GM23338 (cell line): ENCODE measurements around the gene COBLL1. TPM values are rescaled to one million over a fixed set of nuclear protein-coding genes. Genes with fewer than 3 reads are reported as not detected.
"Not testable (repeated sequence)": the region's sequence is repeated elsewhere in the genome, so short reads cannot be mapped to it uniquely, and the experiment has no call there.

Experiments used
- ATAC-seq: fragments of 200-7000 bp; cut with Tn5 transposase; 3 replicates; pipeline ENCODE4 v1.9.1; 2020
- DNase-seq: peaks from one replicate; pipeline ENCODE4 v3.0.0-alpha.2; 2015; ENCODE audit warnings: low spot score
- H2AFZ ChIP-seq: fragments of 200-600 bp; sonication (generic); 2 replicates; pipeline ENCODE4 v1.8.0; 2016; ENCODE audit warnings: antibody characterized with exemption, mild to moderate bottlenecking, moderate library complexity
- H3F3A ChIP-seq: fragments of 200-600 bp; sonication (generic); replicated peaks from 2 replicates; pipeline ENCODE4 v1.8.0; 2017; ENCODE audit warnings: antibody characterized with exemption, mixed run types, low read depth
- H3K27ac ChIP-seq: fragments of 200-600 bp; sonication (generic); 2 replicates; pipeline ENCODE4 v1.6.1; 2016; ENCODE audit warnings: low read depth
- H3K27me3 ChIP-seq: fragments of 200-600 bp; sonication (generic); 2 replicates; pipeline ENCODE4 v1.8.0; 2016; ENCODE audit warnings: mild to moderate bottlenecking, mixed run types, moderate library complexity; ENCODE audit not compliant: insufficient read depth
- H3K36me3 ChIP-seq: fragments of 200-600 bp; sonication (generic); 2 replicates; pipeline ENCODE4 v1.8.0; 2016; ENCODE audit warnings: mild to moderate bottlenecking; ENCODE audit not compliant: insufficient read depth
- H3K4me1 ChIP-seq: fragments of 200-600 bp; sonication (generic); 2 replicates; pipeline ENCODE4 v1.8.0; 2016; ENCODE audit warnings: mild to moderate bottlenecking, moderate library complexity; ENCODE audit not compliant: insufficient read depth
- H3K4me2 ChIP-seq: fragments of 200-600 bp; sonication (generic); 2 replicates; pipeline ENCODE4 v1.7.1; 2017; ENCODE audit warnings: mixed run types
- H3K4me3 ChIP-seq: fragments of 200-600 bp; sonication (generic); 2 replicates; pipeline ENCODE4 v1.6.1; 2016; ENCODE audit warnings: mixed run types
- H3K79me2 ChIP-seq: fragments of 200-600 bp; sonication (generic); replicated peaks from 2 replicates; pipeline ENCODE4 v1.8.0; 2017; ENCODE audit warnings: mild to moderate bottlenecking; ENCODE audit not compliant: insufficient read depth
- H3K9me2 ChIP-seq: fragments of 200-600 bp; sonication (generic); 2 replicates; pipeline ENCODE4 v1.8.0; 2017; ENCODE audit not compliant: insufficient read depth
- H4K20me1 ChIP-seq: fragments of 200-600 bp; sonication (generic); replicated peaks from 2 replicates; pipeline ENCODE4 v1.8.0; 2017; ENCODE audit warnings: mild to moderate bottlenecking; ENCODE audit not compliant: insufficient read depth
- H3K27ac Mint-ChIP-seq: 2 replicates; pipeline ENCODE4 v1.8.0; 2020; ENCODE audit warnings: inconsistent platforms, mild to moderate bottlenecking, moderate library complexity, mixed read lengths
- H3K27me3 Mint-ChIP-seq: 3 replicates; pipeline ENCODE4 v1.8.0; 2022; ENCODE audit warnings: low read depth, mild to moderate bottlenecking, moderate library complexity, mixed read lengths, inconsistent platforms; ENCODE audit not compliant: insufficient read depth, poor library complexity
- H3K36me3 Mint-ChIP-seq: 3 replicates; pipeline ENCODE4 v1.8.0; 2021; ENCODE audit warnings: low read depth, mild to moderate bottlenecking, inconsistent platforms, moderate library complexity, mixed read lengths
- H3K4me1 Mint-ChIP-seq: 3 replicates; pipeline ENCODE4 v1.8.0; 2020; ENCODE audit warnings: mild to moderate bottlenecking, inconsistent platforms, mixed read lengths
- H3K4me3 Mint-ChIP-seq: 3 replicates; pipeline ENCODE4 v1.8.0; 2021; ENCODE audit warnings: moderate library complexity, mild to moderate bottlenecking, inconsistent platforms, mixed read lengths
- H3K9me3 Mint-ChIP-seq: 3 replicates; pipeline ENCODE4 v1.8.0; 2020; ENCODE audit warnings: moderate library complexity, mild to moderate bottlenecking, inconsistent platforms, mixed read lengths
- CREB1 ChIP-seq: fragments of 250-450 bp; sonication (Bioruptor Pico); IDR thresholded peaks from 2 replicates; pipeline ENCODE4 v1.5.0; 2020; ENCODE audit warnings: low read depth, mild to moderate bottlenecking, moderate library complexity
- EZH2 ChIP-seq: fragments of 200-600 bp; sonication (generic); IDR thresholded peaks from one replicate; pipeline ENCODE4 v1.8.0; 2017; ENCODE audit warnings: antibody characterized with exemption, mild to moderate bottlenecking, low read depth; ENCODE audit not compliant: unreplicated experiment
- EZH2phosphoT487 ChIP-seq: fragments of 200-600 bp; sonication (generic); IDR thresholded peaks from one replicate; pipeline ENCODE4 v1.8.1; 2018; ENCODE audit warnings: antibody characterized with exemption; ENCODE audit not compliant: unreplicated experiment
- JUNB ChIP-seq: IDR thresholded peaks from one replicate; pipeline ENCODE4 v1.6.1; 2016; ENCODE audit warnings: antibody characterized with exemption; ENCODE audit not compliant: unreplicated experiment
- NANOG ChIP-seq: IDR thresholded peaks from 2 replicates; pipeline ENCODE4 v1.6.1; 2016; ENCODE audit warnings: antibody characterized with exemption, borderline replicate concordance
- POLR2AphosphoS5 ChIP-seq: IDR thresholded peaks from 2 replicates; pipeline ENCODE4 v1.6.1; 2016; ENCODE audit warnings: antibody characterized with exemption, low read depth
- STAT1 ChIP-seq: IDR thresholded peaks from one replicate; pipeline ENCODE4 v1.6.1; 2016; ENCODE audit warnings: antibody characterized with exemption; ENCODE audit not compliant: unreplicated experiment
- ZNF114 ChIP-seq: fragments of 250-450 bp; sonication (Bioruptor Pico); IDR thresholded peaks from 2 replicates; pipeline ENCODE4 v1.5.0; 2020; ENCODE audit warnings: mild to moderate bottlenecking, moderate library complexity
- ZNF331 ChIP-seq: fragments of 250-450 bp; sonication (Bioruptor Pico); IDR thresholded peaks from 2 replicates; pipeline ENCODE4 v1.5.0; 2020; ENCODE audit warnings: low read depth, mild to moderate bottlenecking, moderate library complexity
- polyA plus RNA-seq: library from polyadenylated mRNA; unstranded; fragments of >200 nt; fragmentation: Nextera tagmentation; extraction: Ambion mirVana; gene quantifications from 2 replicates; pipeline ENCODE4 v1.2.1, GENCODE V29; 2016
- total RNA-seq: library from RNA; depleted of rRNA; stranded (reverse); fragments of >200 nt; shearing (Covaris generic); gene quantifications from 2 replicates; pipeline ENCODE4 v1.2.3, GENCODE V29; 2014
- TF ChIP-seq, protein P1 (sequence below): IDR thresholded peaks from 2 replicates; pipeline ENCODE4 v1.6.1; 2016; ENCODE audit warnings: antibody characterized with exemption
- TF ChIP-seq, protein P2 (sequence below): fragments of 250-450 bp; sonication (Bioruptor Pico); IDR thresholded peaks from 2 replicates; pipeline ENCODE4 v1.5.0; 2020; ENCODE audit warnings: mild to moderate bottlenecking, moderate library complexity
- TF ChIP-seq, protein P3 (sequence below): IDR thresholded peaks from one replicate; pipeline ENCODE4 v1.6.1; 2018; ENCODE audit warnings: antibody characterized with exemption; ENCODE audit not compliant: unreplicated experiment

Gene COBLL1
- total and polyA plus RNA-seq, 2 experiments from 2014 or later, result 2.9 to 7.4 TPM

DNA sequence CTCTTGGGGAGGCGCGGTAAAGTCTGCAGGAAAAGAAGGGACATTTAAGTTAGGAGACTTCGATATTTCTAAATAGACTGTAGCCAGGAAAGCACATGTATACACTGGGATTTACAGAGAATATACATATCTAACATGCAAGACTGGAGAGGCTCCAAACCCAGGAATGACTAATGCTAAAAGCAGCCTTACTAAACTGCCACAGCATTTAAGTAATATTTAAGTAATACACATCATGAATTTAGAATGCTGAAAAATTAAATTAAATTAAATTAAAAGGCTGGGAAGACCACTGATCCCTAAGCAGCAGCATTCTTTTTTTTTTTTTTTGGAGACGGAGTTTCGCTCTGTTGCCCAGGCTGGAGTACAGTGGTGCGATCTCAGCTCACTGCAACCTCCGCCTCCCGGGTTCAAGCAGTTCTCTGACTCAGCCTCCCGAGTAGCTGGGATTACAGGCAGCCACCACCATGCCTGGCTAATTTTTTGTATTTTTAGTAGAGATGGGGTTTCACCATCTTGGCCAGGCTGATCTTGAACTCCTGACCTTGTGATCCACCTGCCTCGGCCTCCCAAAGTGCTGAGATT is 131.3 kb downstream of the COBLL1 start:
- H3K4me3 Mint-ChIP-seq, H4K20me1 ChIP-seq, H3K79me2 ChIP-seq, ATAC-seq, H3F3A ChIP-seq, H3K36me3 ChIP-seq, H3K27me3 Mint-ChIP-seq, H3K9me3 Mint-ChIP-seq, H2AFZ ChIP-seq, H3K4me1 ChIP-seq, H3K27me3 ChIP-seq, DNase-seq, H3K4me3 ChIP-seq, H3K9me2 ChIP-seq, H3K27ac ChIP-seq, H3K27ac Mint-ChIP-seq, H3K4me1 Mint-ChIP-seq, H3K36me3 Mint-ChIP-seq, H3K4me2 ChIP-seq: not testable (repeated sequence)

DNA sequence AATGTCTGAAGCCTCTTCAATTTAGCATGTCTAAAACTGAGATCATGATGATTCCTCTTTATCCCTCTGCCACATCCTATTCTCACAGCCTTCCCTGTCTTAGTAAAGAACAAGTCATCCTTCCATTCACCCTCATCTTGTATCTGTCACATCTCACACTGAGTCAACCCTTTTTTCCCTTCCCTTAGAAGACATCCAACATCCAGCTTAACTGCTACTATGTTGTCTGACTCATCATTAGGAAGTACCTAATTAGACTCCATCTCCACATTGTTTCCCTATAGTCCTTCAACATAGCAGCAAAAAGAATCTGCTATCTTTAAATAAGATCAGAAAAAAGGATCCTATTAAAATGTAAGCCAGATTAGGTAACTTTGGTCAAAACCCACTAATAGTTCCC is 135.1 kb downstream of the COBLL1 start:
- ATAC-seq (no peak), DNase-seq (no peak)
- Histone ChIP-seq H3K27me3 (no peaks in the 10 kb centered on the region), H3K27ac (no peak overlapping the region), H3K4me3 (no peak overlapping the region), H3K36me3 (no peaks in the 10 kb centered on the region), H3K9me2 (no peaks in the 10 kb centered on the region), H3K4me2 (no peak overlapping the region), H3F3A (no peaks in the 10 kb centered on the region), H3K4me1 (no peaks in the 10 kb centered on the region), H4K20me1 (no peaks in the 10 kb centered on the region), H3K79me2 (no peaks in the 10 kb centered on the region), H2AFZ (no peak overlapping the region)
- no peak overlapping the region for H3K4me3 Mint-ChIP-seq
- H3K36me3 Mint-ChIP-seq, result no peaks in the 10 kb centered on the region
- H3K27me3 Mint-ChIP-seq, result no peaks in the 10 kb centered on the region
- no peaks in the 10 kb centered on the region for H3K9me3 Mint-ChIP-seq
- H3K27ac Mint-ChIP-seq, result no peak overlapping the region
- no peaks in the 10 kb centered on the region for H3K4me1 Mint-ChIP-seq
- TF ChIP-seq CREB1 (CRISPR knock-in tag) (no peak), JUNB (no peak), STAT1 (no peak), EZH2 (no peak), NANOG (no peak), ZNF114 (CRISPR knock-in tag) (no peak), POLR2AphosphoS5 (no peak), ZNF331 (no peak), EZH2phosphoT487 (no peak)
- TF ChIP-seq, protein P1, sequence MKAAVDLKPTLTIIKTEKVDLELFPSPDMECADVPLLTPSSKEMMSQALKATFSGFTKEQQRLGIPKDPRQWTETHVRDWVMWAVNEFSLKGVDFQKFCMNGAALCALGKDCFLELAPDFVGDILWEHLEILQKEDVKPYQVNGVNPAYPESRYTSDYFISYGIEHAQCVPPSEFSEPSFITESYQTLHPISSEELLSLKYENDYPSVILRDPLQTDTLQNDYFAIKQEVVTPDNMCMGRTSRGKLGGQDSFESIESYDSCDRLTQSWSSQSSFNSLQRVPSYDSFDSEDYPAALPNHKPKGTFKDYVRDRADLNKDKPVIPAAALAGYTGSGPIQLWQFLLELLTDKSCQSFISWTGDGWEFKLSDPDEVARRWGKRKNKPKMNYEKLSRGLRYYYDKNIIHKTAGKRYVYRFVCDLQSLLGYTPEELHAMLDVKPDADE, result no peak
- TF ChIP-seq, protein P2, sequence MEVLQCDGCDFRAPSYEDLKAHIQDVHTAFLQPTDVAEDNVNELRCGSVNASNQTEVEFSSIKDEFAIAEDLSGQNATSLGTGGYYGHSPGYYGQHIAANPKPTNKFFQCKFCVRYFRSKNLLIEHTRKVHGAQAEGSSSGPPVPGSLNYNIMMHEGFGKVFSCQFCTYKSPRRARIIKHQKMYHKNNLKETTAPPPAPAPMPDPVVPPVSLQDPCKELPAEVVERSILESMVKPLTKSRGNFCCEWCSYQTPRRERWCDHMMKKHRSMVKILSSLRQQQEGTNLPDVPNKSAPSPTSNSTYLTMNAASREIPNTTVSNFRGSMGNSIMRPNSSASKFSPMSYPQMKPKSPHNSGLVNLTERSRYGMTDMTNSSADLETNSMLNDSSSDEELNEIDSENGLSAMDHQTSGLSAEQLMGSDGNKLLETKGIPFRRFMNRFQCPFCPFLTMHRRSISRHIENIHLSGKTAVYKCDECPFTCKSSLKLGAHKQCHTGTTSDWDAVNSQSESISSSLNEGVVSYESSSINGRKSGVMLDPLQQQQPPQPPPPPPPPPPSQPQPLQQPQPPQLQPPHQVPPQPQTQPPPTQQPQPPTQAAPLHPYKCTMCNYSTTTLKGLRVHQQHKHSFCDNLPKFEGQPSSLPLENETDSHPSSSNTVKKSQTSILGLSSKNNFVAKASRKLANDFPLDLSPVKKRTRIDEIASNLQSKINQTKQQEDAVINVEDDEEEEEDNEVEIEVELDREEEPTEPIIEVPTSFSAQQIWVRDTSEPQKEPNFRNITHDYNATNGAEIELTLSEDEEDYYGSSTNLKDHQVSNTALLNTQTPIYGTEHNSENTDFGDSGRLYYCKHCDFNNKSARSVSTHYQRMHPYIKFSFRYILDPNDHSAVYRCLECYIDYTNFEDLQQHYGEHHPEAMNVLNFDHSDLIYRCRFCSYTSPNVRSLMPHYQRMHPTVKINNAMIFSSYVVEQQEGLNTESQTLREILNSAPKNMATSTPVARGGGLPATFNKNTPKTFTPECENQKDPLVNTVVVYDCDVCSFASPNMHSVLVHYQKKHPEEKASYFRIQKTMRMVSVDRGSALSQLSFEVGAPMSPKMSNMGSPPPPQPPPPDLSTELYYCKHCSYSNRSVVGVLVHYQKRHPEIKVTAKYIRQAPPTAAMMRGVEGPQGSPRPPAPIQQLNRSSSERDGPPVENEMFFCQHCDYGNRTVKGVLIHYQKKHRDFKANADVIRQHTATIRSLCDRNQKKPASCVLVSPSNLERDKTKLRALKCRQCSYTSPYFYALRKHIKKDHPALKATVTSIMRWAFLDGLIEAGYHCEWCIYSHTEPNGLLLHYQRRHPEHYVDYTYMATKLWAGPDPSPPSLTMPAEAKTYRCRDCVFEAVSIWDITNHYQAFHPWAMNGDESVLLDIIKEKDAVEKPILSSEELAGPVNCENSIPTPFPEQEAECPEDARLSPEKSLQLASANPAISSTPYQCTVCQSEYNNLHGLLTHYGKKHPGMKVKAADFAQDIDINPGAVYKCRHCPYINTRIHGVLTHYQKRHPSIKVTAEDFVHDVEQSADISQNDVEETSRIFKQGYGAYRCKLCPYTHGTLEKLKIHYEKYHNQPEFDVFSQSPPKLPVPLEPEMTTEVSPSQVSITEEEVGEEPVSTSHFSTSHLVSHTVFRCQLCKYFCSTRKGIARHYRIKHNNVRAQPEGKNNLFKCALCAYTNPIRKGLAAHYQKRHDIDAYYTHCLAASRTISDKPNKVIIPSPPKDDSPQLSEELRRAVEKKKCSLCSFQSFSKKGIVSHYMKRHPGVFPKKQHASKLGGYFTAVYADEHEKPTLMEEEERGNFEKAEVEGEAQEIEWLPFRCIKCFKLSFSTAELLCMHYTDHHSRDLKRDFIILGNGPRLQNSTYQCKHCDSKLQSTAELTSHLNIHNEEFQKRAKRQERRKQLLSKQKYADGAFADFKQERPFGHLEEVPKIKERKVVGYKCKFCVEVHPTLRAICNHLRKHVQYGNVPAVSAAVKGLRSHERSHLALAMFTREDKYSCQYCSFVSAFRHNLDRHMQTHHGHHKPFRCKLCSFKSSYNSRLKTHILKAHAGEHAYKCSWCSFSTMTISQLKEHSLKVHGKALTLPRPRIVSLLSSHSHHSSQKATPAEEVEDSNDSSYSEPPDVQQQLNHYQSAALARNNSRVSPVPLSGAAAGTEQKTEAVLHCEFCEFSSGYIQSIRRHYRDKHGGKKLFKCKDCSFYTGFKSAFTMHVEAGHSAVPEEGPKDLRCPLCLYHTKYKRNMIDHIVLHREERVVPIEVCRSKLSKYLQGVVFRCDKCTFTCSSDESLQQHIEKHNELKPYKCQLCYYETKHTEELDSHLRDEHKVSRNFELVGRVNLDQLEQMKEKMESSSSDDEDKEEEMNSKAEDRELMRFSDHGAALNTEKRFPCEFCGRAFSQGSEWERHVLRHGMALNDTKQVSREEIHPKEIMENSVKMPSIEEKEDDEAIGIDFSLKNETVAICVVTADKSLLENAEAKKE (CRISPR knock-in tag), result no peak
- TF ChIP-seq, protein P3, sequence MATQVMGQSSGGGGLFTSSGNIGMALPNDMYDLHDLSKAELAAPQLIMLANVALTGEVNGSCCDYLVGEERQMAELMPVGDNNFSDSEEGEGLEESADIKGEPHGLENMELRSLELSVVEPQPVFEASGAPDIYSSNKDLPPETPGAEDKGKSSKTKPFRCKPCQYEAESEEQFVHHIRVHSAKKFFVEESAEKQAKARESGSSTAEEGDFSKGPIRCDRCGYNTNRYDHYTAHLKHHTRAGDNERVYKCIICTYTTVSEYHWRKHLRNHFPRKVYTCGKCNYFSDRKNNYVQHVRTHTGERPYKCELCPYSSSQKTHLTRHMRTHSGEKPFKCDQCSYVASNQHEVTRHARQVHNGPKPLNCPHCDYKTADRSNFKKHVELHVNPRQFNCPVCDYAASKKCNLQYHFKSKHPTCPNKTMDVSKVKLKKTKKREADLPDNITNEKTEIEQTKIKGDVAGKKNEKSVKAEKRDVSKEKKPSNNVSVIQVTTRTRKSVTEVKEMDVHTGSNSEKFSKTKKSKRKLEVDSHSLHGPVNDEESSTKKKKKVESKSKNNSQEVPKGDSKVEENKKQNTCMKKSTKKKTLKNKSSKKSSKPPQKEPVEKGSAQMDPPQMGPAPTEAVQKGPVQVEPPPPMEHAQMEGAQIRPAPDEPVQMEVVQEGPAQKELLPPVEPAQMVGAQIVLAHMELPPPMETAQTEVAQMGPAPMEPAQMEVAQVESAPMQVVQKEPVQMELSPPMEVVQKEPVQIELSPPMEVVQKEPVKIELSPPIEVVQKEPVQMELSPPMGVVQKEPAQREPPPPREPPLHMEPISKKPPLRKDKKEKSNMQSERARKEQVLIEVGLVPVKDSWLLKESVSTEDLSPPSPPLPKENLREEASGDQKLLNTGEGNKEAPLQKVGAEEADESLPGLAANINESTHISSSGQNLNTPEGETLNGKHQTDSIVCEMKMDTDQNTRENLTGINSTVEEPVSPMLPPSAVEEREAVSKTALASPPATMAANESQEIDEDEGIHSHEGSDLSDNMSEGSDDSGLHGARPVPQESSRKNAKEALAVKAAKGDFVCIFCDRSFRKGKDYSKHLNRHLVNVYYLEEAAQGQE, result no peak
